Measurements from ENCODE around the gene TRAPPC5.

The TRAPPC5 gene

DNA sequence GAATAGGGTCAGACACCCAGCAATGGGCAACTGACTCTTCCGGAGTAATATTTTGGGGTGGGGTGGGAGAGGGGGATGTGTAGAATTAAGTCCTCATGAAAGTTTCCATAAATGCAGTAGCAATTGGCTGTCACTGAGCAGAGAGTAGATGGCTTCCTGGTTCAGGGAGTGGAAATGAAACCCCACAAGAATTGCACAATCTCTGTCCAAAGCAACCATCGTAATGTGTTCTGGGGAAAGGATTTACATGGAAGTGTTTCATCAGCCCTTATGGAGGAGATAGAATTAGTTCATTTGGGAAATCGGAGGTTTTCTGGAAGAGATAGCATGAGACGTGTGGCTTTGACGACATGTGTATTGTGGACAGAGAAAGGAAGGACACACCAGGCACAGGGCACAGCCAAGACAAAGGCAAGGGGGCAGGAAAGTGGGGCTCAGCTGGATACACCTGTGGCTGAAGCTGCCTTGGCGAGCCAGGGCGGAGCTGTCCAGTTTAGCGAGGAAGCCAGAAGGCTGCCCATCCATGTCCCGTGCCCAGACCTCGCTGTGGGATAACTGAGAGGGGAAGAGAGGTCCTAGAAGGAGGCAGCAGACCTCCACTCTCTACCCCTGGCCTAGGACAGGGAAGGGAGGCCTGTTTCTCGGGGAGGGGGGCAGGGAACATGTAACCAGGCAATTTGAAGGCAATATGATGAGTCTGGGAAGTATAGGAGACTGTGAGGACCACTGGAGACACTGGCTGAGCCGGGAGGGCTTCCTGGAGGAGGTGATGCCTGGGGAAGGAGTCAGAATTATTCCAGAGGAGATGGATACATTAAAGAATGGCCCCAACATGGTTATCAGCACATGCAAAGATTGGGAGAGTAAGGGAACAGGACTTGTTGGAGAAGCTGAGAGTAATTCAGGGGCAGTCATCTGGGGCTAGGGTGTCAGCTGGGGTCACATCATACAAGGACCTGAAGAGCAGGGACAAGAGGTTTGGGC is 53.9 kb downstream of the TRAPPC5 start:
- DNase-seq: no peak

- DNase-seq: no peak
These were observed 55.5 kb downstream of the TRAPPC5 start for GRCh38 chr19:7736148-7736547.

- DNase-seq: no peak
These were observed 56.6 kb downstream of the TRAPPC5 start for GRCh38 chr19:7737215-7737614.
